ENCODE data around the gene CCDC18. TPM values are rescaled to one million over a fixed set of nuclear protein-coding genes. Genes with fewer than 3 reads are reported as not detected.

CCDC18 gene
- total RNA-seq, 1 donor = 6.2 TPM

DNA sequence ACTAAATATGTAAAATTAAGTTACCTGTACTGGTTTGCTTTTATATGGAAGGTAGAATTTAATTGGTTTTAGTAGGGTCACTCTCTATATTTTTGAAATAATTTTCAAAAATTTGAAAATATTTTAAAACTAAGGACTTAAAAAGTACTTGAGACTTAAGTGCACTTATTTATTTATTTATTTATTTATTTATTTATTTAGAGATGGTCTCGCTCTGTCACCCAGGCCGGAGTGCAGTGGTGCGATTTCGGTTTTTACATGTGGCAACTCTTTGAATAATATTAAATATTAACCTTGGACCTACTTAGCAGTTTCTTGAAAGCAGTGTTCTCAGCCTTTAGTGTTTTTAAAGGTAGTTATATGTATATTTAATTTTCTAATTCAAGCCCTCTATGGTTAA lies 36.8 kb upstream of the CCDC18 start:
- Histone ChIP-seq H4K20me1 (ENCODE audit: insufficient read depth, low read length) (no peaks in the 10 kb centered on the region), H3K4me2 (ENCODE audit: insufficient read depth, low read length) (no peak overlapping the region), H3K9me3 (ENCODE audit: low read depth, low read length) (no peaks in the 10 kb centered on the region), H3K4me3 (ENCODE audit: insufficient read depth, low read length) (no peak overlapping the region), H3K27ac (ENCODE audit: low read depth, low read length) (no peak overlapping the region), H3K36me3 (ENCODE audit: insufficient read depth, low read length) (no peaks in the 10 kb centered on the region), H2AFZ (ENCODE audit: low read length) (no peak overlapping the region), H3K4me1 (ENCODE audit: insufficient read depth, low read length) (peaks cover 9% of the 10 kb centered on the region), H3K79me2 (ENCODE audit: insufficient read depth, low read length) (no peaks in the 10 kb centered on the region), H3K27me3 (ENCODE audit: insufficient read depth, low read length) (no peaks in the 10 kb centered on the region)
- TF ChIP-seq, protein P1, sequence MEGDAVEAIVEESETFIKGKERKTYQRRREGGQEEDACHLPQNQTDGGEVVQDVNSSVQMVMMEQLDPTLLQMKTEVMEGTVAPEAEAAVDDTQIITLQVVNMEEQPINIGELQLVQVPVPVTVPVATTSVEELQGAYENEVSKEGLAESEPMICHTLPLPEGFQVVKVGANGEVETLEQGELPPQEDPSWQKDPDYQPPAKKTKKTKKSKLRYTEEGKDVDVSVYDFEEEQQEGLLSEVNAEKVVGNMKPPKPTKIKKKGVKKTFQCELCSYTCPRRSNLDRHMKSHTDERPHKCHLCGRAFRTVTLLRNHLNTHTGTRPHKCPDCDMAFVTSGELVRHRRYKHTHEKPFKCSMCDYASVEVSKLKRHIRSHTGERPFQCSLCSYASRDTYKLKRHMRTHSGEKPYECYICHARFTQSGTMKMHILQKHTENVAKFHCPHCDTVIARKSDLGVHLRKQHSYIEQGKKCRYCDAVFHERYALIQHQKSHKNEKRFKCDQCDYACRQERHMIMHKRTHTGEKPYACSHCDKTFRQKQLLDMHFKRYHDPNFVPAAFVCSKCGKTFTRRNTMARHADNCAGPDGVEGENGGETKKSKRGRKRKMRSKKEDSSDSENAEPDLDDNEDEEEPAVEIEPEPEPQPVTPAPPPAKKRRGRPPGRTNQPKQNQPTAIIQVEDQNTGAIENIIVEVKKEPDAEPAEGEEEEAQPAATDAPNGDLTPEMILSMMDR (IDR thresholded peaks at IDR 0.05; ENCODE audit: extremely low read depth, low read depth, low read length) = no peak
- no peak for DNase-seq (ENCODE audit: insufficient read length, low spot score, missing footprints)

DNA sequence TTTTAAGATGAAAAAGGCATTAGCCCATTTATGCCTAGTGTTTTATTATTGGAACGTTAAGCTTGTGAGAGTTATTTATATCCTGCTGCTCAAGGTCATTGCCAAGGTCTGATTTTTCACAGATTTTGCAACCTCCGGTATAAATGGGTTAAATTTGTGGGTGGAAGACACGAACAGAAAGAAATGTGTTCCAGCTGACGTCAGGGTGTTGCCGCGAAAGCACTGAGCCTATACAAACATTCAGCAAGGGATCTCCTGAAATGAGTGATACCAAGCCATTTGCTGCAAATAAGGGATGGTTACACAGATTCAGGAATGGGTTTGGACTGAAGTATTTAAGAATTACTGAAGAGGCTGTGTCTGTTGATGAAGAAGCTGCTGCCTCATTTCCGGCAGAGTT lies 32.5 kb upstream of the CCDC18 start:
- peak; percentile 2 for DNase-seq (ENCODE audit: insufficient read length, low spot score, missing footprints)
- H4K20me1 ChIP-seq (ENCODE audit: insufficient read depth, low read length) = no peaks in the 10 kb centered on the region
- TF ChIP-seq, protein P1 (IDR thresholded peaks at IDR 0.05; ENCODE audit: extremely low read depth, low read depth, low read length) = no peak
- H3K27me3 ChIP-seq (ENCODE audit: insufficient read depth, low read length) = no peaks in the 10 kb centered on the region
- no peaks in the 10 kb centered on the region for H3K9me3 ChIP-seq (ENCODE audit: low read depth, low read length)
- H3K27ac ChIP-seq (ENCODE audit: low read depth, low read length) = peak overlapping the region; percentile 57
- peaks cover 2% of the 10 kb centered on the region for H3K79me2 ChIP-seq (ENCODE audit: insufficient read depth, low read length)
- H3K4me1 ChIP-seq (ENCODE audit: insufficient read depth, low read length) = peaks cover 9% of the 10 kb centered on the region
- no peak overlapping the region for H2AFZ ChIP-seq (ENCODE audit: low read length)
- peaks cover 13% of the 10 kb centered on the region for H3K36me3 ChIP-seq (ENCODE audit: insufficient read depth, low read length)
- peak overlapping the region; percentile 33 for H3K4me2 ChIP-seq (ENCODE audit: insufficient read depth, low read length)
- no peak overlapping the region for H3K4me3 ChIP-seq (ENCODE audit: insufficient read depth, low read length)

DNA sequence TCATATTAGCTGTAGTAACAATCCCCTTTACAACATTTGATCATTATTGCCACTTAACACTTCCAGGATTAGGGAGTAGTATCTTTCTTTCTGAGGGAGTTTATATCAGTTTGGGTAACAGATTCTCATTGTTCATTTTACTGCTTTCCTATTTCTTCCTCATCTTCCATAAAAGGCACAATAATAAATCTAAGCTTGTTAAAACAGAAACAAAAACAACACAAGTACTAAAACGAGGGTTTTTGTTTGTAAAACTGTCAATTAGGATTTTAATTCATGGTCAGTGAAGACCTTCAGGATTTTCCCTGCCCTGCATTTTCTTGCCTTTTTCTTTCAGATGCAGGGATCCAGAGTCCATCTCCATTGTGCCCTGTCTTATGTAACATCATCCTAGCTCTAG lies 29.8 kb upstream of the CCDC18 start:
- Histone ChIP-seq H3K79me2 (ENCODE audit: insufficient read depth, low read length) (peaks cover 5% of the 10 kb centered on the region), H3K27me3 (ENCODE audit: insufficient read depth, low read length) (no peaks in the 10 kb centered on the region), H3K4me1 (ENCODE audit: insufficient read depth, low read length) (peaks cover 9% of the 10 kb centered on the region), H3K27ac (ENCODE audit: low read depth, low read length) (no peak overlapping the region), H3K4me3 (ENCODE audit: insufficient read depth, low read length) (no peak overlapping the region), H3K4me2 (ENCODE audit: insufficient read depth, low read length) (no peak overlapping the region), H2AFZ (ENCODE audit: low read length) (no peak overlapping the region), H4K20me1 (ENCODE audit: insufficient read depth, low read length) (no peaks in the 10 kb centered on the region), H3K36me3 (ENCODE audit: insufficient read depth, low read length) (peaks cover 28% of the 10 kb centered on the region), H3K9me3 (ENCODE audit: low read depth, low read length) (no peaks in the 10 kb centered on the region)
- DNase-seq (ENCODE audit: insufficient read length, low spot score, missing footprints) = no peak
- TF ChIP-seq, protein P1 (IDR thresholded peaks at IDR 0.05; ENCODE audit: extremely low read depth, low read depth, low read length) = no peak

DNA sequence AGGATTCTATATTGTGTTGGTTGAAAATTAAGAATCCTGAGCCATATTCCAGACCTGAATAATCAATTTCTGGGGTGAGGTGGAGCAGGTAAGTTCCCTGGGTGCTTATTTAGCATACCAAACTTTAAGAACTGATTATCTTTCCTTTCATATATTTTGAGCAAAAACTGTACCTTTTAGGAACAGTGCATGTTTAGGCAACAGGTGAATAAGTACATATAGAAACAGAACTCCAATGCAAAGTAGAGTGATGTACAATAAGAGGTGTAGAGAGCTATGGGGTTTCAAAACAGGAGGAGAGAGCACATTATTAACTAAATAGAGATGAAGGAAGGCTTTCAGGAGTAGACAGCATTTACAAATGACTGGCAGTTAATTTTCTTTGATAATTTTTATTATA lies 29.1 kb upstream of the CCDC18 start:
- H3K27me3 ChIP-seq (ENCODE audit: insufficient read depth, low read length) = no peaks in the 10 kb centered on the region
- H3K79me2 ChIP-seq (ENCODE audit: insufficient read depth, low read length) = peaks cover 5% of the 10 kb centered on the region
- no peaks in the 10 kb centered on the region for H4K20me1 ChIP-seq (ENCODE audit: insufficient read depth, low read length)
- H3K4me1 ChIP-seq (ENCODE audit: insufficient read depth, low read length) = peaks cover 9% of the 10 kb centered on the region
- no peak overlapping the region for H2AFZ ChIP-seq (ENCODE audit: low read length)
- no peak overlapping the region for H3K27ac ChIP-seq (ENCODE audit: low read depth, low read length)
- peaks cover 32% of the 10 kb centered on the region for H3K36me3 ChIP-seq (ENCODE audit: insufficient read depth, low read length)
- no peak for DNase-seq (ENCODE audit: insufficient read length, low spot score, missing footprints)
- no peak overlapping the region for H3K4me2 ChIP-seq (ENCODE audit: insufficient read depth, low read length)
- H3K4me3 ChIP-seq (ENCODE audit: insufficient read depth, low read length) = no peak overlapping the region
- H3K9me3 ChIP-seq (ENCODE audit: low read depth, low read length) = no peaks in the 10 kb centered on the region
- TF ChIP-seq, protein P1 (IDR thresholded peaks at IDR 0.05; ENCODE audit: extremely low read depth, low read depth, low read length) = no peak
